IMR-90 (cell line): Measurements from ENCODE around the gene DPPA3. TPM values are rescaled to one million over a fixed set of nuclear protein-coding genes. Genes with fewer than 3 reads are reported as not detected.

Experiments used
- ATAC-seq: fragments of 200-7000 bp; cut with Tn5 transposase; 2 replicates; pipeline ENCODE4 v1.9.1; 2020; ENCODE audit warnings: low read depth, mild to moderate bottlenecking, moderate library complexity
- BruUV-seq: library from RNA; stranded (reverse); fragments of 400-500 nt; replicated peaks from 2 replicates; lab custom pipeline; 2021; lab: Mats Ljungman, UMichigan
- CTCF ChIA-PET: fragments of 300-600 bp; formaldehyde crosslinking; extraction: SDS; loops from one replicate; lab custom pipeline; 2021; ENCODE audit warnings: antibody characterized with exemption; lab: Yijun Ruan, JAX
- POLR2A ChIA-PET: fragments of 300-600 bp; sonication (Branson Sonifier 250); formaldehyde crosslinking; loops from one replicate; lab custom pipeline; 2022; ENCODE audit warnings: antibody characterized with exemption; ENCODE audit not compliant: unreplicated experiment; lab: Charles Lee
- DNase-seq: peaks from one replicate; pipeline ENCODE4 v3.0.0; 2013
- H2AFZ ChIP-seq: replicated peaks from 2 replicates; pipeline ENCODE3; 2013; ENCODE audit warnings: low read length, mild to moderate bottlenecking; ENCODE audit not compliant: poor library complexity
- H2AK5ac ChIP-seq: 2 replicates; pipeline ENCODE4 v1.6.1; 2013; ENCODE audit warnings: low read depth, low read length, inconsistent platforms
- H2AK9ac ChIP-seq: replicated peaks from 2 replicates; pipeline ENCODE3; 2013; ENCODE audit warnings: mild to moderate bottlenecking, low read depth, low read length, moderate library complexity; ENCODE audit not compliant: poor library complexity
- H2BK120ac ChIP-seq: 2 replicates; pipeline ENCODE4 v1.6.1; 2013; ENCODE audit warnings: low read depth, low read length, inconsistent platforms
- H2BK15ac ChIP-seq: 3 replicates; pipeline ENCODE4 v1.6.1; 2013; ENCODE audit warnings: low read depth, low read length, inconsistent platforms
- H2BK20ac ChIP-seq: 2 replicates; pipeline ENCODE4 v1.6.1; 2013; ENCODE audit warnings: low read depth, mild to moderate bottlenecking, inconsistent platforms, low read length, moderate library complexity
- H2BK5ac ChIP-seq: 2 replicates; pipeline ENCODE4 v1.6.1; 2013; ENCODE audit warnings: mild to moderate bottlenecking, low read depth, low read length, inconsistent platforms; ENCODE audit not compliant: poor library complexity, severe bottlenecking
- H3K14ac ChIP-seq: replicated peaks from 2 replicates; pipeline ENCODE4 v1.6.1; 2013; ENCODE audit warnings: low read depth, low read length, inconsistent platforms
- H3K18ac ChIP-seq: 2 replicates; pipeline ENCODE4 v1.6.1; 2013; ENCODE audit warnings: low read depth, low read length, control low read depth
- H3K23ac ChIP-seq: 2 replicates; pipeline ENCODE4 v1.6.1; 2013; ENCODE audit warnings: low read depth, low read length, inconsistent platforms
- H3K27ac ChIP-seq: 2 replicates; pipeline ENCODE4 v1.5.1; 2013; ENCODE audit warnings: mild to moderate bottlenecking, control low read depth, low read length; ENCODE audit not compliant: insufficient read depth
- H3K27me3 ChIP-seq: 2 replicates; pipeline ENCODE4 v1.6.1; 2013; ENCODE audit warnings: low read length; ENCODE audit not compliant: control insufficient read depth, insufficient read depth
- H3K36me3 ChIP-seq: 2 replicates; pipeline ENCODE4 v1.6.1; 2013; ENCODE audit warnings: low read length, mixed read lengths; ENCODE audit not compliant: control insufficient read depth, insufficient read depth
- H3K4ac ChIP-seq: 2 replicates; pipeline ENCODE4 v1.6.1; 2013; ENCODE audit warnings: low read depth, low read length, inconsistent platforms
- H3K4me1 ChIP-seq: 2 replicates; pipeline ENCODE4 v1.6.1; 2013; ENCODE audit warnings: low read length, mixed read lengths; ENCODE audit not compliant: control insufficient read depth, insufficient read depth
- H3K4me2 ChIP-seq: 2 replicates; pipeline ENCODE4 v1.6.1; 2013; ENCODE audit warnings: low read depth, mild to moderate bottlenecking, control low read depth, low read length, moderate library complexity
- H3K4me3 ChIP-seq: 2 replicates; pipeline ENCODE4 v1.5.1; 2013; ENCODE audit warnings: low read depth, mild to moderate bottlenecking, control low read depth, low read length, moderate library complexity; ENCODE audit not compliant: insufficient read depth
- H3K56ac ChIP-seq: 2 replicates; pipeline ENCODE4 v1.6.1; 2013; ENCODE audit warnings: low read length, inconsistent platforms; ENCODE audit not compliant: insufficient read depth; ENCODE audit errors: extremely low read depth
- H3K79me1 ChIP-seq, 2 experiments: 2 replicates each; pipeline ENCODE4 v1.6.1; 2013; ENCODE audit warnings: low read length in 2 of 2, inconsistent platforms in 1 of 2, low read depth in 1 of 2
- H3K9ac ChIP-seq: 2 replicates; pipeline ENCODE4 v1.6.1; 2013; ENCODE audit warnings: low read depth, low read length, control low read depth
- H3K9me1 ChIP-seq: 2 replicates; pipeline ENCODE4 v1.6.1; 2013; ENCODE audit warnings: low read length, inconsistent platforms; ENCODE audit not compliant: insufficient read depth
- H3K9me3 ChIP-seq: 2 replicates; pipeline ENCODE4 v1.6.1; 2013; ENCODE audit warnings: low read length; ENCODE audit not compliant: control insufficient read depth, insufficient read depth
- H4K20me1 ChIP-seq: 2 replicates; pipeline ENCODE4 v1.6.1; 2013; ENCODE audit warnings: low read length, inconsistent platforms; ENCODE audit not compliant: insufficient read depth
- H4K5ac ChIP-seq: 2 replicates; pipeline ENCODE4 v1.6.1; 2013; ENCODE audit warnings: mild to moderate bottlenecking, low read depth, low read length, control low read depth
- H4K8ac ChIP-seq, 2 experiments: 2 replicates each; pipeline ENCODE4 v1.6.1; 2013; ENCODE audit warnings: low read depth in 2 of 2, low read length in 2 of 2, control low read depth in 1 of 2, inconsistent platforms in 1 of 2
- H4K91ac ChIP-seq: 2 replicates; pipeline ENCODE4 v1.6.1; 2013; ENCODE audit warnings: low read depth, low read length, inconsistent platforms; ENCODE audit not compliant: insufficient read depth
- CEBPB ChIP-seq: IDR thresholded peaks from 2 replicates; pipeline ENCODE4 v1.6.1; 2012; ENCODE audit warnings: low read depth, low read length, improper control_type of control experiment
- MAFK ChIP-seq: IDR thresholded peaks from 2 replicates; pipeline ENCODE4 v1.6.1; 2012; ENCODE audit warnings: low read depth, low read length, improper control_type of control experiment
- MAZ ChIP-seq: IDR thresholded peaks from 2 replicates; pipeline ENCODE4 v1.6.1; 2012; ENCODE audit warnings: low read depth, mild to moderate bottlenecking, low read length, improper control_type of control experiment, moderate library complexity, borderline replicate concordance
- WGBS, 2 experiments: methylation state at CpG; one replicate each; pipeline versions ENCODE4 v1.1.5 to v1.1.7; 2013; ENCODE audit warnings: missing lambda C conversion rate in 2 of 2; ENCODE audit not compliant: insufficient read length in 1 of 2; ENCODE audit errors: extremely low coverage in 2 of 2; 5-methylcytosine and 5-hydroxymethylcytosine counted together
- dilution Hi-C: fragments of 300-500 bp; cut with HindIII; formaldehyde crosslinking; loops from one replicate; pipeline ENCODE4 v1.14.3; 2018; ENCODE audit warnings: low sequenced_read_pairs; ENCODE audit not compliant: unreplicated experiment
- in situ Hi-C: fragments of 300-500 bp; cut with MboI; formaldehyde crosslinking; loops from 3 replicates; pipeline ENCODE4 v1.14.3; 2019; ENCODE audit warnings: low sequenced_read_pairs, inconsistent platforms, mixed read lengths
- intact Hi-C: fragments of 100-400 bp; cut with micrococcal nuclease; formaldehyde crosslinking; loops from 2 replicates; pipeline ENCODE4 v1.10.0; 2022
- polyA plus RNA-seq, 3 experiments: library from polyadenylated mRNA; depleted of rRNA; stranded (reverse); fragments of >200 nt; gene quantifications; 2 replicates each; pipeline ENCODE4 v1.2.3, GENCODE V29; 2012; ENCODE audit warnings: low replicate concordance in 1 of 3
- total RNA-seq: library from RNA; depleted of rRNA; stranded (reverse); fragments of >200 nt; gene quantifications from 2 replicates; pipeline ENCODE4 v1.2.3, GENCODE V29; 2012
- TF ChIP-seq, protein P1 (sequence below): fragments of 150-350 bp; IDR thresholded peaks from 2 replicates; pipeline ENCODE4 v1.6.1; 2017; ENCODE audit warnings: mild to moderate bottlenecking, antibody characterized with exemption, low read length, low read depth

DPPA3 gene
- total and polyA plus RNA-seq, 2 of the 4 experiments (the other 2 are of a cell fraction): not detected

DNA sequence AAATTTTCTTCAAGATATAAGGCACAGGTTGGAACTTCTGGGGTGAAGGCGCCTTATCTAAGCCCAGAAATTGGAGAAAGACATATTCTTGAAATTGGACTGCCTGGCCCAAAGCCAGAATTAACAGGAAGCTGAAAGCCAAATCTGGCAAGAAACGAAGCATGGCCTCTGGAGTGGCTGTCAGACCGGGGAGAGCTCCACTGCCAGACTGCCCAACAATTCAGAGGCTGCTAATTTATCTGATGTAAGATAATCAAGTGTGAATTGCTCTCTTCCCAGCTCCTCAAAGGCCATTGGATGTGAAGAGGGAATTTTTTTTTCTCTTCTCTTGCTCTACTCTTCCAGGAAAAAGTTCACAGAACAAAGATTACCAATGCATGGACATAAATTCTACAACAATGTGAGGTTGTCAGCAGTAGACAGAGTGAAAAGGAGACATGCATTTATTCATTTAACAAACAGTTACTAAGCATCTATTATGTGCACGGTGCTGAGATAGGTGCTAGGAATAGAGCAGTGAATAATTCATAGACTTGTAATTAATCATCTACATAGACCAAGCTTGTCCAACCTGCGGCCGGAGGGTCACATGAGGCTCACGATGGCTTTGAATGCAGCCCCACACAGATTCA lies 15.6 kb upstream of the DPPA3 start, which contains the start of gene GDF3:
TSS of gene GDF3 (minus strand) at position 210 of the 632 bp plus-strand sequence. CDS start at position 163, 47 bp downstream.
- intact Hi-C loops: no loop called here

More for the DNA sequence above, 15.6 kb upstream of the DPPA3 start, which contains the start of gene GDF3:
- in situ Hi-C loops (no loop called here), dilution Hi-C loops (no loop called here)
- H3K9me3 ChIP-seq: peaks cover 9% of the 10 kb centered on the region; the same call in 1 of the 2 replicates
- no peak within 1 kb of the TSS for H2BK120ac ChIP-seq
- H2BK20ac ChIP-seq: no peak within 1 kb of the TSS
- no peak within 1 kb of the TSS for H2BK15ac ChIP-seq
- ChIA-PET CTCF (no interaction called here), POLR2A (no interaction called here)
- H3K9me1 ChIP-seq: no peaks in the 10 kb centered on the region
- no peak within 1 kb of the TSS for H3K56ac ChIP-seq
- no peak within 1 kb of the TSS for H2AK9ac ChIP-seq
- no peak within 1 kb of the TSS for H3K18ac ChIP-seq
- no peak within 1 kb of the TSS for H4K5ac ChIP-seq
- no peak within 1 kb of the TSS for H3K9ac ChIP-seq
- H3K27me3 ChIP-seq: no peaks in the 10 kb centered on the region
- no peak within 1 kb of the TSS for H4K8ac ChIP-seq
- no peak within 1 kb of the TSS for H3K27ac ChIP-seq
- no peak within 1 kb of the TSS for H2AFZ ChIP-seq
- TF ChIP-seq CEBPB (no peak), MAZ (no peak), MAFK (no peak)
- TF ChIP-seq, protein P1, sequence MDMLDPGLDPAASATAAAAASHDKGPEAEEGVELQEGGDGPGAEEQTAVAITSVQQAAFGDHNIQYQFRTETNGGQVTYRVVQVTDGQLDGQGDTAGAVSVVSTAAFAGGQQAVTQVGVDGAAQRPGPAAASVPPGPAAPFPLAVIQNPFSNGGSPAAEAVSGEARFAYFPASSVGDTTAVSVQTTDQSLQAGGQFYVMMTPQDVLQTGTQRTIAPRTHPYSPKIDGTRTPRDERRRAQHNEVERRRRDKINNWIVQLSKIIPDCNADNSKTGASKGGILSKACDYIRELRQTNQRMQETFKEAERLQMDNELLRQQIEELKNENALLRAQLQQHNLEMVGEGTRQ: no peak
- H3K4me3 ChIP-seq: no peak within 1 kb of the TSS
- no peak within 1 kb of the TSS for H2AK5ac ChIP-seq
- H3K14ac ChIP-seq: no peak within 1 kb of the TSS
- H3K4ac ChIP-seq: no peak within 1 kb of the TSS
- no peak for ATAC-seq
- H3K23ac ChIP-seq: no peak within 1 kb of the TSS
- H3K79me1 ChIP-seq: no peaks in the 10 kb centered on the region
- no peaks in the 10 kb centered on the region for H4K20me1 ChIP-seq
- no peak within 1 kb of the TSS for H4K91ac ChIP-seq
- H2BK5ac ChIP-seq: no peak within 1 kb of the TSS
- no peaks in the 10 kb centered on the region for H3K36me3 ChIP-seq
- 10% methylated on average over 2 of the region's 7 CpGs; no CpG with 5 or more reads in 1 of the 2 experiments for WGBS, 2 experiments
- H3K4me2 ChIP-seq: no peak within 1 kb of the TSS
- no peak for DNase-seq
- no TSS peak for BruUV-seq
- H3K4me1 ChIP-seq: no peaks in the 10 kb centered on the region
